HG02885 (cell line): Measurements from ENCODE around the gene HRH1.
"Not testable (repeated sequence)": the region's sequence is repeated elsewhere in the genome, so short reads cannot be mapped to it uniquely, and the experiment has no call there.

Experiments
- ATAC-seq: cut with Tn5 transposase; IDR thresholded peaks from one replicate; pipeline ENCODE4 v1.9.1; 2021; ENCODE audit warnings: mild to moderate bottlenecking; ENCODE audit not compliant: unreplicated experiment, poor library complexity

The HRH1 gene

DNA sequence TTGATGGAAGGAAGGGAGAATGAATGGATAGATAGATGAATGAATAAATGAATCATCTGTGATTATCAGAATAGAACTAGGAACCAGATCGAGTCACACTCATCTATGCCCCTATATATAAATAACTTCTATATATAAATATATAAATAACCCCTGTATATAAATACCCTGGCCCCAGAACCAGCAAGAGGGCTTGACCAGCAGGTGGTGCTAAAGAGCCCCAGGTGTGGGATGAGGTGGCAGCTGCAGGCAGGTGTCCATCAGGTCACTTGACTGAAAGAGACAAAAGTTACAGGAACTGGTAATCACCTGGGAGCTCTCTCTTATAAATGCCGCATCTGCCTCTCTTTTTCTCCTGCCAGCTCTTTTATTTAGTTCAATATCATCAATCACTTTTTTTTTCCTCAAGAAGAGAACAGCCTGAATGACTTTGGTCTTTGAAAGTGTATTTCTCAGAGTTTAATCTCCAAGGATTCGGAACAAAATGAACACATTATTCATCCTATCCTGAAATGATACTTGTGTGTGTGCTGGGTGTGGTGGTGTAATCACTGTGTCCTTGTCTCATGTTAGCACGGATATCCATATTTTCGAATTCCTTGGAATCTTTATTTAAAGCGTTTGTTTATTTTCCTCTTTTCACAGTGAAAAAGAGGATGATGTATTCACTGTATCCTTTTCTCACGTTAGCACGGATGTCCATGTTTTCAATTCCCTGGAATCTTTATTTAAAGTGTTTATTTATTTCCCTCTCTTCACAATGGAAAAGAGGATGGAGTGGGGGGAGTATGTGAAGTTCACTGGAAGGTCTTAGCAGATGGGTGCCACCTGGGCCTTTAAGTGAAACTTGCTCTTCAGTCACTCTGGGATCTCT lies 82.5 kb downstream of the HRH1 start:
- no peak for ATAC-seq

DNA sequence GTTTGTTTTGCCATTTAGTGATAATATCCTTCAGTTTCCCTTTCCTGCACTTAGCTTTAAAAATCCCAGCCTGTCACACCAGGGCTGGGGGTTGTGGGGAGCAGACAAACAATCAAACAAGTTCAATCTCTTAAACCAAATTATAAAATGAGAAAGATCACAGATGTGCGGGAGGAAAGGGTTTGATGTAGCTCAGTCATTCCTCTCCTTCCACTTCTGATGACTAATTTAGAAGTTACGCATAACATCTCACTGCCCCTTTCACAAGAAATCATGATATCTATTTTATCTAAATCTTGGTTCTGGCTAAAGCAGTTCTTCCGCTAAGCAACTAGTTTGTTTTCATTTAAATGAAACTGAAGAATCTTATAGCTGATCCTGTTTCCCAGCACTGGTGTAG lies 83.8 kb downstream of the HRH1 start:
- no peak for ATAC-seq

DNA sequence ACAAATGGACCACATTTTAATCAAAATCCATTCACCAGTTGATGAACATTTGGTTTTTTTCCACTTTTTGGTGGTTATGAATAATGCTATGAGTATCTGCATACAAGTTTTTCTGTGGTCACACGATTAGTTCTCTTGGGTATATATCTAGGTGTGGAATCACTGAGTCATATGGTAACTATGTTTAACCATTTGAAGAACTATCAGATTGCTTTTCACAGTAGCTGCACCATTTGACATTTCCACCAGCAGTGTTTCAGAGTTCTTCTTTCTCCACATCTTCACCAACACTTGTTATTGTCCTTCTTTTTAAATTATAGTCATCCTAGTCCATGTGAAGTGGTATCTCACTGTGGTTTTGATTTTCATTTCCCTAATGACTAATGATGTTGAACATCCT lies 84.6 kb downstream of the HRH1 start:
- no peak for ATAC-seq

DNA sequence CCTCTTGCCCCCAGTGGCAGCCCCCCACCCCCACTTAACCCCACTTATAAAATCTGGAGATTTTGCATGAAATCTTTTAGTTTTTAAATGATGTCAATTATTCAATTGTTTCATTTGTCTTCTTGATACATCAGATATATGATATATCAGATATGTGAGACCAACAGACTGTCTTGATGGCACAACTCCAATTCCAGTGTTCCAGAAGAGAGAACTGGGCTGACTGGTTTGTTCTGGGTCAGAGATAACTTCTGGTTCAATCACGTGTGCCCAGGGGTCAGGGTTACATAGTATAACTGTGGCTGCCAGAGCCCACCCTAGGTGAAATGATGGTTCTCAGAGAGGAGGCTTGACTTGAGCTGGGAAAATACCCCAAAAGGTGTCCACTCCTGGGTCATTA lies 85.5 kb downstream of the HRH1 start:
- ATAC-seq = no peak

DNA sequence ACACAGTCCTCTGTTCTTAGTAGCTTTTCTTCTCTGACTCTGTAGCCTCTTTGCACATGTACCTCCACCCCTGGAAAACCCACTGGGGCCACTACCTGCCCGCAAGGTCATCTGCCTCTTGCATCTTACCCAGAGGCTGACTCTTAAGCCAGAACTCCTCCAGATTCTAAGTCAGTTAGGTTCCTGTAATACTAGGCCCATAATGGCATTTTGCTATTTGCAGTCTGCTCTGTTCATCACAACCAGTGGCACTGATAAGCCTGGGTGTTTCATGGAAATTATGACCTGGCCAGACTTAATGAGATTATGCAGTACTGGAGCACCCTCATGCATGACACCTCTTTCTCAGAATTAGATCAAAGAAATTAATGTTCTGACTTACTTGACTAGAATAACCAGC lies 86.2 kb downstream of the HRH1 start:
- ATAC-seq = no peak

DNA sequence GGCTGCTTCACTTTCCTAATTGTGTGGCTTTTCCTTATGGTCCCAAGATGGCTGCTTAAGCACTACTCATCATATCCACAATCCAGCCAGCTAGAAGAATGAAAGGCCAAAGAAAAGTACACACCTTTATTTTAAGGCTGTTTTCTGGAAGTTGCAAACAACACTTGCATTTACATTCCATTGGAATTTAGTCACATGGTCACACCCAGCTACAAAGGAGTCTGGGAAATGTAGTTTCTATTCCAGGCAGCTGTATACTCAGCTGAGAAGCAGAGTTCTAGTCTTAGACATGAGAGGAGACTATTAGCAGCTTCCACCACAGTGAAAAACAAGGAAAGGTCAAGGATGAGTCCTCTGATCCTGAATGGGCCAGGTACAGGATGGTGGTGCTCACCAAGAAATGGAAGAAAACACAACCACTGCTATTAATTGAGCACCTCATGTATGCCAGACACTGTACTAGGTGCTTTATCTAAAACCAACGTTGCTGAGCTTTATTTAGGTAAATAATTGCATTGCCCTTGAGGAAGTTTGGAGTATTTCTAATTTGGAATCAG lies 89.9 kb downstream of the HRH1 start:
- no peak for ATAC-seq

DNA sequence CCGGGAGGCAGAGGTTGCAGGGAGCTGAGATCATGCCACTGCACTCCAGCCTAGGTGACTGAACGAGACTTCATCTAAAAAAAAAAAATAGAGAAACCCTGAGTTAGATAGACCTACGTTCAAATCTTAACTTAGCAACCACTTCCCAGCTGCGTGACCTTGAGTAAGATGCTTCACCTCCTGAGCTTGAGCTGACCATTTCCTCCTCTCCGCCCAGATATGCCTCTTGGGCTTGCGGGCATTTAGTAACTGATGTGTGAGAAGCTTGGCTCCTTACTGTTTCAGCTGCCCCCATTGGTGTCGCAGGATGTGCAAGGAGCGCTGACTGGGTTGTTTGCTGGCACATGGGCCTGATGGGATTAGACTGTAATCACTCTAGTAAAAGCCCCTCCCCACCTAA lies 91.0 kb downstream of the HRH1 start:
- no peak for ATAC-seq

DNA sequence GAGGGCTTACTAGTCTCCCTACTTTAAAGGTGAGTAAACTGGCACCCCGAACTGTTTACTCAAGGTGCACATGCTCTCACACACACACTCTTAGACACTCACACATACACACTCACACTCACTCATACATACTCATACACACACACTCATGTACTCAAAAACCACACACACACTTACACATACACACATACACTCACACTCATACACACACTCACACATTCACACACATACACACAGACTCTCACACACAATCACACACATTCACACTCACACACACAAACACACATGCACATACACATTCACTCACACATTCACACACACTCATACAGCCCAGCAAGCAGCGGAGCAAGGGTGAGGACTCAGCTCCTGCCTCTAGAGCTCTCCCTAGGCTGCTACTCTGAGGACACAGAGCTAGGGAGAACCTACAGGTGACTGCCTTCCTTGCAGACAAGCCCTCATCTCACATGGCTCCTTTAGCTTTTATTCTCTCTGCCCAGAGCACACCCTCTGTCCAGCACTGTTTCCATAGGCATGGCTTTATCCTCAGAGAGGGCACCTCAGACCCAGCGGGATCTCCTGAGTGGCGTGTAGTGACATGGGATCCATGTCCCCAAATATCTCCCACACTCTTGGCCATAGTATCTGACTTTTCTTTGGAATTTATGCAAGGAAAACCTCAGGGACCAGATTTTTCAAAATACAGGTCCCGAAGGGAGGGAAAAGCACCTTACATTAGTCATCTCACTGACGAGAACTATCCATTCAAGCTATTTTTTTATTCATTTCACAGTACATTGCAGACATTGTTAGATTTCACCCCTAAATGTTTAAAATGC lies 91.8 kb downstream of the HRH1 start:
- ATAC-seq = no peak

DNA sequence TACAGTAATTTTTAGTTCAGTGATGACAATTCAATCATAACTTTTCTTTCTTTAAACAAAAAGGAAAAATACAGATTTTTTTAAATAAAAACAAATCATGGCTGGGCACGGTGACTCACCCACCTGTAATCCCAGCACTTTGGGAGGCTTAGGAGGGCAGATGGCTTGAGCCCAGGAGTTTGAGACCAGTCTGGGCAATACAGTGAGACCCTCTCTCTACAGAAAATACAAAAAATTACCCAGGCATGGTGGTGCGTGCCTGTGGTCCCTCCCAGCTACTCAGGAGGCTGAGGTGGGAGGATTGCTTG lies 92.3 kb downstream of the HRH1 start:
- no peak for ATAC-seq

DNA sequence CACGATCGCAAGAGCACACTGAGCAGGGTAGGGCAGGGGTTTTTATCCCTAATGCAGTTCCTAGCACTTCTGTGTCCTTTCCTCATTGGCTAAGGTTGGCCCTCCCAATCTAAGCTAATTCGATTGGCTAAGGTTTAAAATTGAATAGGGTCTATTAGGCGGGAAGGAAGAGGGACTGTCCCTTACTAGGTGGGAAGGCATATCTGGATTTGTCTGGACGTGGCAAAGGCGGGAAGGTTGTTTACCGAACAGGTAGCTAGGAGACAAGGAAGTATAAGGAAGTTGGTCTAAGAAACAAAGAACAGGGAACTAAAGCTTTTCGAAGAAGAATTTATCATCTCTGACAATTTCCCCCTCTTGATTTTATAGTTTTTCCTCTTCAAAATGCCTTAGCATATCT lies 93.1 kb downstream of the HRH1 start:
- no peak for ATAC-seq

DNA sequence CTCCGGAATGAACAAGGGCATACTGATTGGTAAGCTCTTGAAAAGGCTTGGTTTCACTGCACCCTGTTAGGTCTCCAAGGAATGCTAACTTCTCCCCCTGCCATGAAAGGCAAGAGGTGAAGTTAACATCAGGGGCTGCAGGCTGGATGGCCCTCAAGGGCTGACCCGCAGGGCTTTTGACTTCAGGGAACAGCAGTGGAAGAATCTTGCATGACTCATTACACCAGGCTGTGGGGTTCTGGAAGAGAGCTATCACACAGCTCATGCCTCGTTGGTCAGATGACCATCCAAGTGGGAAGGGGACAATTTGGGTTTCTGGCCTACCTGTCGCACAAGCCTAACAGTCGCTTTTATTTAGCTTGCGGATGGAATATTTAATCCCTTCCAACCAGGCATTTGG lies 94.3 kb downstream of the HRH1 start:
- ATAC-seq = no peak

DNA sequence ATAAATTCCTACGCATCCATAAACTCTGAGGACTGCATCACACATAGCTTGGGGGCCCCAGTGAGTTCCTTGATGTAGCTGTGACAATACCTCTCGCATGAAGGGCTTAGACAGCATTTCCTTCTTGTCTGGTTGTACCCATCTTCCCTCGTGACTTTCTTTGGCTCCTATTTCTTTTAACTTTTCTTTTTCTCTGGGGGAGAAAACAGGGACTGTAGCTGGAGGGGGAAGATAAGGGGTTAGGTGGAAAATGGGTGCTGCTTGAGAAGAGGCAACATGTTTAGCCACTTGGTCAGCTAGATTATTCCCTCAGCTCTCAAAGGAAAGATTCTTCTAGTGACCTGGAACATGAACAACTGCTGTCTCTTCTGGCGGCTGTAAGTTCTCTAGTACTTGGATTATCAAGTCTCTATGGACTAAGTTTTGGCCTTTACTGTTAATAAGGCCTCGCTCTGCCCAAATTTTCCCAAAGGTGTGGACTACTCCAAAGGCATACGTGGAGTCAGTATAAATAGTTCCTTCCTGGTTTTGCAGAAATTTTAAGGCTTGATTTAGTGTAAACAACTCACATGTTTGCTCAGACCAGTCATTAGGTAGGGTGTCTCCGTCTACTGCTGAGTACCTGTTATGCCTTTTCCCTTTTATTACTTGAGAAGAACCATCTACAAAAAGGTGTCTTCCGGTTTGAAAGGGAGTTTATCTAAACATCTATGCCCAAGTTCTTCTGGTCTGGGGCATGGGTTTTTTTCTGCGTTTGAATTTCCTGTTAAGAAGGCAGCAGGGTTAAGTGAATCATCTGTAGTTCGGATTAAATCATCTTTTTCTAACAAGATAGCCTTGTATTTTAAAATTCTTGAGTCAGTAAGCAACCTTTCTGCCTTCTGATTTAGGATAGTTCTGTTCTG lies 96.9 kb downstream of the HRH1 start:
- ATAC-seq = no peak

DNA sequence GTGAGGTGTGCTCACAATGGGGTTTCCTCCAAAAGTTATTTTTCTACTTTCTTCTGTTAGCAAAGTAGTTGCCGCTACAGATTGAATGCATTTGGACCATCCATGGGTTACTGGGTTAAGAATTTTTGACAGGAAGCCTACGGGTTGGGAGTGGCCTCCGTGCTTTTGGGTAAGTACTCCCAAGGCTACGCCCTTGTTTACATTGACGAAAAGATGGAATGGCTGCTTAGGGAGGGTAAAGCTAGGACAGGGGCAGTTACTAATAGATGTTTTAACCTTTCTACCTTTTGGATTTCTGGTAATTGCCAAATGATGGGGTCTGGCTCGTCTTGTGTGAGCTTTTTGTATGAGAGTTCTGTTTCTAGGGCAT lies 97.5 kb downstream of the HRH1 start:
- no peak for ATAC-seq

DNA sequence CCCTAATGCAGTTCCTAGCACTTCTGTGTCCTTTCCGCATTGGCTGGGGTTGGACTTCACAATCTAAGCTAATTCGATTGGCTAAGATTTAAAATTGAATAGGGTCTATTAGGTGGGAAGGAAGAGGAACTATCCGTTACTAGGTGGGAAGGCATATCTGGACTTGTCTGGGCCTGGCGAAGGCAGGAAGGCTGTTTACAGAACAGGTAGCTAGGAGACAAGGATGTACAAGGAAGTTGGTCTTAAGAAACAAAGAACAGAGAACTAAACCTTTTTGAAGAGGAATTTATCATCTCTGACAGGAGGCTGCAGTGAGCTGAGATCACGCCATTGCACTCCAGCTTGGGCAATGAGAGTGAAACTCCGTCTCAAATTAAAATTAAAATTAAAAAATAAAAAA lies 100.6 kb downstream of the HRH1 start:
- no peak for ATAC-seq

DNA sequence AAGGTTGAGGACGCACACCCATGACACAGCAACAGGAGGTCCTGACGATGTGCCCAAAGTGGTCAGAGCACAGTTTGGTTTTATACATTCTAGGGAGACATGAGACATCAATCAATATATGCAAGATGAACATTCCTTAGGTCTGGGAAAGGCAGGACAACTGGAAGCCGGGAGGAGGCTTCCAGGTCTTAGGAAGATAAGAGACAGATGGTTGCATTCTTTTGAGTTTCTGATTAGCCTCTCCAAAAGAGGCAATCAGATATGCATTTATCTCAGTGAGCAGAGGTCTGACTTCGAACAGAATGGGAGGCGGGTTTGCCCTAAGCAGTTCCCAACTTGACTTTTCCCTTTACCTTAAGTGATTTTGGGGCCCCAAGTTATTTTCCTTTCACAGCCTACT lies 101.2 kb downstream of the HRH1 start:
- not testable (repeated sequence) for ATAC-seq

DNA sequence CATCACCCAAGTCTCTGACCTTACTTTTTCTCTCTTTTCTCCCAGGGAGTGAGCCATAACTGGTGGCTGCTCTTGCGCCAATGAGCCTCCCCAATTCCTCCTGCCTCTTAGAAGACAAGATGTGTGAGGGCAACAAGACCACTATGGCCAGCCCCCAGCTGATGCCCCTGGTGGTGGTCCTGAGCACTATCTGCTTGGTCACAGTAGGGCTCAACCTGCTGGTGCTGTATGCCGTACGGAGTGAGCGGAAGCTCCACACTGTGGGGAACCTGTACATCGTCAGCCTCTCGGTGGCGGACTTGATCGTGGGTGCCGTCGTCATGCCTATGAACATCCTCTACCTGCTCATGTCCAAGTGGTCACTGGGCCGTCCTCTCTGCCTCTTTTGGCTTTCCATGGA lies 104.7 kb downstream of the HRH1 start:
- no peak for ATAC-seq

DNA sequence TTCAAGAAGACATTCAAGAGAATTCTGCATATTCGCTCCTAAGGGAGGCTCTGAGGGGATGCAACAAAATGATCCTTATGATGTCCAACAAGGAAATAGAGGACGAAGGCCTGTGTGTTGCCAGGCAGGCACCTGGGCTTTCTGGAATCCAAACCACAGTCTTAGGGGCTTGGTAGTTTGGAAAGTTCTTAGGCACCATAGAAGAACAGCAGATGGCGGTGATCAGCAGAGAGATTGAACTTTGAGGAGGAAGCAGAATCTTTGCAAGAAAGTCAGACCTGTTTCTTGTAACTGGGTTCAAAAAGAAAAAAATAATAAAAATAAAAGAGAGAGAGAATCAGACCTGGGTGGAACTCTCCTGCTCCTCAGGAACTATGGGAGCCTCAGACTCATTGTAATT lies 106.2 kb downstream of the HRH1 start:
- no peak for ATAC-seq

DNA sequence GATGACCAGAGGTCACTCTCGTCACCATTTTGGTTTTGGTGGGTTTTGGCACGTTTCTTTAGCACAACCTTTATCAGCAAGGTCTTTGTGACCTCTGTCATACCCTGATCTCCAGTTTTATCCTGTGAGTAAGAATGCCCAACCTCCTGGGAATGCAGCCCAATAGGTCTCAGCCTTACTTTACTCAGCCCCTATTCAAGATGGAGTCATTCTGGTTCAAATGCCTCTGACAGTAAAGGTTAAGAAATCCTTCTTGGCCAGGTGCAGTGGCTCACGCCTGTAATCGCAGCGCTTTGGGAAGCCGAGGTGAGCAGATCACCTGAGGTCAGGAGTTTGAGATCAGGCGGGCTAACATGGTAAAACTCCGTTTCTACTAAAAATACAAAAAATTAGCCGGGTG lies 114.7 kb downstream of the HRH1 start:
- no peak for ATAC-seq

DNA sequence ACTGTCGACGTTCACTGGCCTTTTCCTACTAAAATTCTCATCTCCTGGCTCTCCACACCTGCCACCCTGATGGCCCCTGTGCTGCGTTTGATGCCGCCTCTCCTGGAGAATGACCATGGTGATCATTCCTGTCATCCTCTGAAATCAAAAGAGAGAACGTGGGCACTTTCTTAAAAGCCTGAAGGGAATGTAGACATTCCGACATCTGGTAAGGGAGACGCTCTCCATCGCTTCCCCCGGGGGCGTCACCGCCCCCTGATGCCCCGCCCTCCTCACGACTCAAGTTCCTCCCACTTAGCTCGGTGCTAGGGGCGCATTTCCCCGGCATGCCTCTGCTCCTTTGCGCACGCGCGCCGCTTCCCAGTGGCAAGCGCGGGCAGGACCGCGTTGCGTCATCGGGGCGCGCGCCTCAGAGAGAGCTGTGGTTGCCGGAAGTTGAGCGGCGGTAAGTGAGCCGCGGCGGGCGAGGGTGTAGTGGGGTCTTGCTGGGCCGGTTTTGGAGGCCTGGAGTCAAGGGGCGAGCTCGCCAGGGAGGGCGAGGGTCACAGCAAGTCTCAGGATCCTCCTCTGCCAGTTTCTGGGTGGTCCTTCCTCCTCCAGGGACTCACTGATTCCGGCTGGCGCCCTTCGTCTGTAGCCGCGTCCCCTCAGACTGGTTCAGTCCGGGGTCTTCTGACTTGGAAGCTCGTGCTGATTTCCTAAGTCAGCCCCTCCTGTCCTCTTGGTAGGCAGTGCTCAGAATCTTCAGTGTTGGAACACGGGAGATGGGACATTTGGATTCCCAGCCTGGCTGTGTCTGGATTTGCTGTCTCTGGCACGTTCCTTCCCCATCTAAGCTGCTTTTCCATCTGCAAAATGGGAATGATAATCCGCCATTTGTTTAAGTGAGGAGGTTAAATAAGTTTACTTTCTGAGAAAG lies 118.0 kb downstream of the HRH1 start, which contains the start of gene ATG7:
ATG7 (plus strand) TSS at position 412 of the 919 bp plus-strand sequence. CDS start 26,299 bp downstream, outside the sequence.
- ATAC-seq = peak; percentile 99
